Muscle layer of duodenum (tissue), 2 donors: ENCODE results near the gene C1QTNF1.
A peak's percentile ranks its signal among the peaks of the same experiment; 100 is the strongest.
"Not testable (repeated sequence)": the region's sequence is repeated elsewhere in the genome, so short reads cannot be mapped to it uniquely, and the experiment has no call there.

Experiments used
- H3K27ac ChIP-seq: one replicate; pipeline ENCODE4 v1.7.0; 2013; ENCODE audit warnings: mild to moderate bottlenecking, low read length
- H3K27me3 ChIP-seq: one replicate; pipeline ENCODE4 v1.7.0; 2013; ENCODE audit warnings: low read depth, mild to moderate bottlenecking, control low read depth, low read length
- H3K36me3 ChIP-seq, 2 donors: one replicate each; pipeline ENCODE4 v1.7.0; 2013; ENCODE audit warnings: low read length in 2 of 2, control low read depth in 1 of 2, mild to moderate bottlenecking in 1 of 2; ENCODE audit not compliant: insufficient read depth in 2 of 2, control insufficient read depth in 1 of 2
- H3K4me1 ChIP-seq, 2 donors: one replicate each; pipeline ENCODE4 v1.7.0; 2013; ENCODE audit warnings: low read length in 2 of 2, mild to moderate bottlenecking in 2 of 2, control low read depth in 1 of 2, moderate library complexity in 1 of 2; ENCODE audit not compliant: insufficient read depth in 2 of 2, control insufficient read depth in 1 of 2
- H3K4me3 ChIP-seq, 2 donors: one replicate each; pipeline ENCODE4 v1.7.0; 2013; ENCODE audit warnings: low read length in 2 of 2, low read depth in 1 of 2, mild to moderate bottlenecking in 1 of 2
- H3K9me3 ChIP-seq, 2 donors: one replicate each; pipeline ENCODE4 v1.7.0; 2013; ENCODE audit warnings: low read length in 2 of 2, control low read depth in 1 of 2, mild to moderate bottlenecking in 1 of 2; ENCODE audit not compliant: control insufficient read depth in 1 of 2
- donor health status: healthy.

C1QTNF1 gene

GRCh38 chr17:79020631-79021301 is 3.2 kb upstream of the C1QTNF1 start:
- no peak overlapping the region for H3K4me3 ChIP-seq
- no peaks in the 10 kb centered on the region for H3K27me3 ChIP-seq
- H3K27ac ChIP-seq: peak overlapping the region; percentile 0
- peaks cover 8 to 26% of the 10 kb centered on the region in 2 donors for H3K4me1 ChIP-seq
- no peaks in the 10 kb centered on the region for H3K9me3 ChIP-seq
- no peaks in the 10 kb centered on the region for H3K36me3 ChIP-seq

DNA sequence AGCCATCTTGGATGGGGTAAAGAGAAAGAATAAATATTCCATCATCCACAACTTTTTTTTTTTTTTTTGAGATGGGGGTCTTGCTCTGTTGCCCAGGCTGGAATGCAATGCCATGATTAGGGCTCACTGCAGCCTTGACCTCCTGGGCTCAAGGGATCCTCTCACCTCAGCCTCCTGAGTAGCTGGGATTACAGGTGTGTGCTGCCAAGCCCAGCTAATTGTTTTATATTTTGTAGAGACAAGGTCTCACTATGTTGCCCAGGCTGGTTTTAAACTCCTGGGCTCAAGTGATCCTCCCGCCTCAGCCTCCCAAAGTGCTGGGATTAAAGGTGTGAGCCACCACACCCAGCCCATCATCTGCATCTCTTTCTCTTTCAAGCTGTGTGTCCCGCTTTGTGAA is 2.0 kb upstream of the C1QTNF1 start:
- not testable (repeated sequence) for H3K4me3 ChIP-seq, H3K27ac ChIP-seq, H3K27me3 ChIP-seq, H3K36me3 ChIP-seq, H3K9me3 ChIP-seq
- H3K4me1 ChIP-seq: peaks cover 13 to 35% of the 10 kb centered on the region in 2 donors

- Histone ChIP-seq H3K9me3 (no peaks in the 10 kb centered on the region), H3K4me1 (peaks cover 18 to 41% of the 10 kb centered on the region in 2 donors), H3K27ac (peak overlapping the region; percentile 11), H3K27me3 (no peaks in the 10 kb centered on the region), H3K4me3 (no peak overlapping the region), H3K36me3 (no peaks in the 10 kb centered on the region)
These were observed 1.4 kb upstream of the C1QTNF1 start for GRCh38 chr17:79022507-79022991.

GRCh38 chr17:79023180-79023705 is 726 bp upstream of the C1QTNF1 start:
- no peaks in the 10 kb centered on the region for H3K27me3 ChIP-seq
- peak overlapping the region in 1 of 2 donors; percentile 77 for H3K4me3 ChIP-seq
- H3K9me3 ChIP-seq: no peaks in the 10 kb centered on the region
- H3K4me1 ChIP-seq: peaks cover 18 to 47% of the 10 kb centered on the region in 2 donors
- H3K27ac ChIP-seq: no peak overlapping the region
- H3K36me3 ChIP-seq: no peaks in the 10 kb centered on the region

GRCh38 chr17:79024901-79025737 is 1.1 kb downstream of the C1QTNF1 start:
- Histone ChIP-seq H3K36me3 (no peaks in the 10 kb centered on the region), H3K4me1 (peaks cover 18 to 41% of the 10 kb centered on the region in 2 donors), H3K27me3 (no peaks in the 10 kb centered on the region), H3K27ac (no peak overlapping the region), H3K9me3 (no peaks in the 10 kb centered on the region), H3K4me3 (peak overlapping the region; percentile 56 to 77)

- Histone ChIP-seq H3K4me1 (peaks cover 10 to 40% of the 10 kb centered on the region in 2 donors), H3K27me3 (no peaks in the 10 kb centered on the region), H3K27ac (no peak overlapping the region), H3K36me3 (no peaks in the 10 kb centered on the region), H3K4me3 (peak overlapping the region in 1 of 2 donors; percentile 3), H3K9me3 (no peaks in the 10 kb centered on the region)
These were observed 2.7 kb downstream of the C1QTNF1 start for GRCh38 chr17:79026376-79027273.

- Histone ChIP-seq H3K36me3 (no peaks in the 10 kb centered on the region), H3K4me3 (no peak overlapping the region), H3K9me3 (no peaks in the 10 kb centered on the region), H3K27ac (no peak overlapping the region), H3K27me3 (no peaks in the 10 kb centered on the region), H3K4me1 (peaks cover 10 to 40% of the 10 kb centered on the region in 2 donors)
These were observed 3.4 kb downstream of the C1QTNF1 start for GRCh38 chr17:79027274-79027924.

GRCh38 chr17:79027925-79028491 is 4.0 kb downstream of the C1QTNF1 start:
- no peak overlapping the region for H3K27ac ChIP-seq
- no peak overlapping the region for H3K4me3 ChIP-seq
- H3K9me3 ChIP-seq: no peaks in the 10 kb centered on the region
- no peaks in the 10 kb centered on the region for H3K27me3 ChIP-seq
- no peaks in the 10 kb centered on the region for H3K36me3 ChIP-seq
- H3K4me1 ChIP-seq: peaks cover 10 to 45% of the 10 kb centered on the region in 2 donors

DNA sequence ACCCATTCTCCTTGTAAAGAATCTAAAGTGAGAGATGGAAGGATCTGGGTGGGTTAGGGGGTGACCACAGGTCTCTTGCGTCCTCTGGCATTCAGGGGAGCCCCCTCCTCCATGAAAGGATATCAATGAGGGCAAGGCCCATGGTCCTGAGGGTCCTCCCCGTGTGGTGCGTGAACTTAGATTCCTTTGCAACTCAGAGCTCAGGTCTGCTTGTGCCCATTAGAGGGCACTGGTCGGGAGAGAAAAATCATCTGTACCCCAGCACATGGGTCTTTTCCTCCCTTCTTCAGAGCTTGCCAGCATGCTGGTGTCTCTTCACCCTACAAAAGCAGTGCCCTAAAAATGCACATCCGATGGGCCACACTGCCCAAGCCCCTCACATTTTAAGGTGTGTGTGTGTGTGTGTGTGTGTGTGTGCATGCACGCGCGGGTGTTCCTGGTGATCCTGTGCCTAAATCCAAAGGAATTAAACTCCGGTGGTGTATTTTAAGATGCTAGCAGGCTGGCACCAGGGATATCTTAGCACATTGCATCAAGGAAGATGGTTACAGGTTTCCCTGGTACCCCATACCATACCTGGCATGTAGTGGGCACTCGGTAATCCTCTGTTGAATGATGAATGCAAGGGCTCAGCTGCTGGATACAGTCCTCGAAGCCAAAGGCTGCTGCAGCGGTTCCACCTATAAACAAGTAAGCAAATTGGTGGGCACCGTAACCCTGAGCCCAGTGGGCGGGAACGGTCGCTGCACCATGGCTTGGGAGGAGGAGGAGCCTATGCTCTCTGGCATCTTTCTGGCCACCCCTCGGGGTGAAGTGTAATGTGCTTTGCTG is 4.7 kb downstream of the C1QTNF1 start:
- Histone ChIP-seq H3K27me3 (no peaks in the 10 kb centered on the region), H3K36me3 (no peaks in the 10 kb centered on the region), H3K27ac (no peak overlapping the region), H3K4me1 (peaks cover 13 to 46% of the 10 kb centered on the region in 2 donors), H3K4me3 (no peak overlapping the region), H3K9me3 (no peaks in the 10 kb centered on the region)
